ENCODE results near the gene ACTR5. TPM values are rescaled to one million over a fixed set of nuclear protein-coding genes. Genes with fewer than 3 reads are reported as not detected.

Gene ACTR5
- polyA plus RNA-seq, 4 donors, result 4.7 to 7.9 (median 6.8) TPM

DNA sequence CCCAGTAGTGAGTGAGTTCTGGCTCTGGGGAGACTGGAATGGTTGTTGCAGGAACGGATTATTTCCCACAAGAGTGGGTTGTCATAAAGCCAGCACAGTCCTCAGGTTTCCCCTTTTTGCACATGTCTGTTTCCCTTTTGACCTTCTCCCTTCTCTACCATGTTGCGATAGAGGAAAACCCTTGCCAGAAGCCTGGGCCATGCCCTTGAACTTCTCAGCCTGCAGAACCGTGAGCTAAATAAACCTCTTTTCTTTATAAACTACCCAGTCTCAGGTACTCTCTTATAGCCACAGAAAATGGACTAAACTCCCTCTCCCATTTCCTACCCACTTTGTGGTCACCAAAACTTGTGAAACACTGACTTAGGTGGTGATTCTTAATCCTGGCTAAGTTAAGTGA, 50.0 kb downstream of the ACTR5 start:
- Histone ChIP-seq H3K36me3 (ENCODE audit: control insufficient read depth in 3 of 3, insufficient read depth in 2 of 3, low read depth in 1 of 3, low read length in 3 of 3) (no peaks in the 10 kb centered on the region), H3K27ac (ENCODE audit: low read depth in 1 of 3, low read length in 2 of 3) (no peak overlapping the region), H3K4me1 (ENCODE audit: control insufficient read depth in 3 of 3, insufficient read depth in 2 of 3, low read depth in 1 of 3, low read length in 2 of 3) (no peaks in the 10 kb centered on the region), H3K9me3 (ENCODE audit: control insufficient read depth in 2 of 2, insufficient read depth in 1 of 2, low read depth in 1 of 2, low read length in 1 of 2) (peaks cover 0 to 4% of the 10 kb centered on the region in 2 donors), H3K27me3 (ENCODE audit: control insufficient read depth in 3 of 3, insufficient read depth in 3 of 3, low read length in 3 of 3) (no peaks in the 10 kb centered on the region), H3K4me3 (ENCODE audit: low read depth in 1 of 3, low read length in 3 of 3) (no peak overlapping the region)
- WGBS, 3 donors, result 76 to 84% (median 82%) methylated on average over 3 of the region's 3 CpGs
- no peak for FAIRE-seq
- no peak for DNase-seq

GRCh38 chr20:38799203-38799602, 50.9 kb downstream of the ACTR5 start:
- Histone ChIP-seq H3K36me3 (ENCODE audit: control insufficient read depth in 3 of 3, insufficient read depth in 2 of 3, low read depth in 1 of 3, low read length in 3 of 3) (no peaks in the 10 kb centered on the region), H3K4me1 (ENCODE audit: control insufficient read depth in 3 of 3, insufficient read depth in 2 of 3, low read depth in 1 of 3, low read length in 2 of 3) (no peaks in the 10 kb centered on the region), H3K9me3 (ENCODE audit: control insufficient read depth in 2 of 2, insufficient read depth in 1 of 2, low read depth in 1 of 2, low read length in 1 of 2) (peaks cover 0 to 4% of the 10 kb centered on the region in 2 donors), H3K4me3 (ENCODE audit: low read depth in 1 of 3, low read length in 3 of 3) (no peak overlapping the region), H3K27ac (ENCODE audit: low read depth in 1 of 3, low read length in 2 of 3) (peak overlapping the region in 1 of 3 donors; percentile 73), H3K27me3 (ENCODE audit: control insufficient read depth in 3 of 3, insufficient read depth in 3 of 3, low read length in 3 of 3) (no peaks in the 10 kb centered on the region)
- FAIRE-seq (no peak), DNase-seq (no peak)
- 56 to 63% (median 60%) methylated on average over 4 of the region's 4 CpGs for WGBS, 3 donors

DNA sequence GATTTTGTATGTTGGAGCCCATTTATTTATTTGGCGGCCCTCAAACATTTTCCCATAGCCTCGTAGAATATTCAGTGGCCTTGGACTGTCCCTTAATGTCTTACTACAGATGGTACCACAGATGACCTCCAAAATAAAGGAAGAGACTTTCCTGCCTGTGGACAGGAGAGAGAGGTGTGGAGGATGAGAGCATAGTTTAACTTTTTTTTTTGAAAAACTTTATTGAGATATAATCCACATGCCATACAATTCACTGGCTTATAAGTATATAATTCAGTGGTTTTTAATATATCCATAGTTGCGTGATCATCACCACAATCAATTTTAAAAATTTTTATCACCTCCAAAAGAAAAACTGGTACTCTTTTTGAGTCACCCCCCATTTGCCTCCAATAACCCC, 52.6 kb downstream of the ACTR5 start:
- DNase-seq, result no peak
- WGBS, 3 donors, result 86 to 96% (median 93%) methylated on average over 3 of the region's 3 CpGs
- H3K4me1 ChIP-seq (ENCODE audit: control insufficient read depth in 3 of 3, insufficient read depth in 2 of 3, low read depth in 1 of 3, low read length in 2 of 3), result no peaks in the 10 kb centered on the region

GRCh38 chr20:38804221-38804620, 56.0 kb downstream of the ACTR5 start:
- Histone ChIP-seq H3K4me1 (ENCODE audit: control insufficient read depth in 3 of 3, insufficient read depth in 2 of 3, low read depth in 1 of 3, low read length in 2 of 3) (no peaks in the 10 kb centered on the region), H3K4me3 (ENCODE audit: low read depth in 1 of 3, low read length in 3 of 3) (no peak overlapping the region), H3K27me3 (ENCODE audit: control insufficient read depth in 3 of 3, insufficient read depth in 3 of 3, low read length in 3 of 3) (peaks cover 5 to 37% (median 12%) of the 10 kb centered on the region in 3 donors), H3K27ac (ENCODE audit: low read depth in 1 of 3, low read length in 2 of 3) (peak overlapping the region in 2 of 3 donors; percentile 50 to 96), H3K9me3 (ENCODE audit: control insufficient read depth in 2 of 2, insufficient read depth in 1 of 2, low read depth in 1 of 2, low read length in 1 of 2) (no peaks in the 10 kb centered on the region), H3K36me3 (ENCODE audit: control insufficient read depth in 3 of 3, insufficient read depth in 2 of 3, low read depth in 1 of 3, low read length in 3 of 3) (no peaks in the 10 kb centered on the region)
- FAIRE-seq (no peak), DNase-seq (no peak)
- 75 to 94% (median 76%) methylated on average over 3 of the region's 3 CpGs for WGBS, 3 donors

More for the DNA sequence above, 52.6 kb downstream of the ACTR5 start:
- FAIRE-seq, result no peak
- H3K36me3 ChIP-seq (ENCODE audit: control insufficient read depth in 3 of 3, insufficient read depth in 2 of 3, low read depth in 1 of 3, low read length in 3 of 3), result no peaks in the 10 kb centered on the region
- peaks cover 0 to 10% (median 2%) of the 10 kb centered on the region in 3 donors for H3K27me3 ChIP-seq (ENCODE audit: control insufficient read depth in 3 of 3, insufficient read depth in 3 of 3, low read length in 3 of 3)
- H3K4me3 ChIP-seq (ENCODE audit: low read depth in 1 of 3, low read length in 3 of 3), result no peak overlapping the region
- no peak overlapping the region for H3K27ac ChIP-seq (ENCODE audit: low read depth in 1 of 3, low read length in 2 of 3)
- H3K9me3 ChIP-seq (ENCODE audit: control insufficient read depth in 2 of 2, insufficient read depth in 1 of 2, low read depth in 1 of 2, low read length in 1 of 2), result peaks cover 0 to 4% of the 10 kb centered on the region in 2 donors

GRCh38 chr20:38804682-38805501, 56.6 kb downstream of the ACTR5 start:
- DNase-seq, result peak; percentile 34 to 68
- Histone ChIP-seq H3K36me3 (ENCODE audit: control insufficient read depth in 3 of 3, insufficient read depth in 2 of 3, low read depth in 1 of 3, low read length in 3 of 3) (no peaks in the 10 kb centered on the region), H3K9me3 (ENCODE audit: control insufficient read depth in 2 of 2, insufficient read depth in 1 of 2, low read depth in 1 of 2, low read length in 1 of 2) (no peaks in the 10 kb centered on the region), H3K27ac (ENCODE audit: low read depth in 1 of 3, low read length in 2 of 3) (peak overlapping the region; percentile 53 to 96 (median 58)), H3K27me3 (ENCODE audit: control insufficient read depth in 3 of 3, insufficient read depth in 3 of 3, low read length in 3 of 3) (peaks cover 5 to 40% (median 12%) of the 10 kb centered on the region in 3 donors), H3K4me1 (ENCODE audit: control insufficient read depth in 3 of 3, insufficient read depth in 2 of 3, low read depth in 1 of 3, low read length in 2 of 3) (no peaks in the 10 kb centered on the region), H3K4me3 (ENCODE audit: low read depth in 1 of 3, low read length in 3 of 3) (peak overlapping the region in 2 of 3 donors; percentile 10 to 66)
- 41 to 63% (median 55%) methylated on average over 18 of the region's 18 CpGs for WGBS, 3 donors
- FAIRE-seq, result no peak

DNA sequence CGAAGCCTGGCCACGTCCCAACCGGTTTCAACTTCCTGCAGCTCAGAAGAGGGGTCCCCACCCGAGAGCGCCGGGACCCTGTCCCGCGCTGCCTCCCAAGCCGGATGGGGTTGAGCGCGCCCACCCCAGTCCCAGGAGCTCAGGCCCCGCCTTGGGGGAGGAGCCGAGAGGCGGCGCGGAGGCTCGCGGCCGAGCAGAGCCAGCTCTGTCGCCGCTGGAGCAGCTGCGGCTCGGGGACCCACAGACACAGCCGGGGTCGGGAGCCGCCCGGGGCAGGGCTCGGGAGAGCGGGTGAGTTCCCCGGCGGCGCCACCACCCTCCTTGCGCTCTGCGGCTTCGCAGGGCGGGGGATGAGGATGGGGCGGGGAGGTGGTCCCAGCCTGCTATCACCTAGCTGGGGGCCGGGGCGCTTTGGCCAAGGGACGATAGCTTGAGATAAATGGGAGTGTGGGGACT, 57.3 kb downstream of the ACTR5 start, which contains the start of gene PPP1R16B:
Gene PPP1R16B, plus strand, starts transcription at position 196 of the 456 bp plus-strand sequence. CDS start 30,229 bp downstream, outside the sequence.
- Histone ChIP-seq H3K4me3 (ENCODE audit: low read depth in 1 of 3, low read length in 3 of 3) (peak within 1 kb of the TSS; percentile 43 to 74 (median 66)), H3K36me3 (ENCODE audit: control insufficient read depth in 3 of 3, insufficient read depth in 2 of 3, low read depth in 1 of 3, low read length in 3 of 3) (no peaks in the 10 kb centered on the region), H3K9me3 (ENCODE audit: control insufficient read depth in 2 of 2, insufficient read depth in 1 of 2, low read depth in 1 of 2, low read length in 1 of 2) (no peaks in the 10 kb centered on the region), H3K27me3 (ENCODE audit: control insufficient read depth in 3 of 3, insufficient read depth in 3 of 3, low read length in 3 of 3) (peaks cover 5 to 44% (median 12%) of the 10 kb centered on the region in 3 donors), H3K27ac (ENCODE audit: low read depth in 1 of 3, low read length in 2 of 3) (peak within 1 kb of the TSS; percentile 53 to 96 (median 72)), H3K4me1 (ENCODE audit: control insufficient read depth in 3 of 3, insufficient read depth in 2 of 3, low read depth in 1 of 3, low read length in 2 of 3) (no peaks in the 10 kb centered on the region)
- DNase-seq, result peak in 1 of 2 donors; percentile 41
- FAIRE-seq, result no peak
- 2 to 6% (median 4%) methylated on average over 30 to 40 of the region's 40 CpGs for WGBS, 3 donors

- H3K36me3 ChIP-seq (ENCODE audit: control insufficient read depth in 3 of 3, insufficient read depth in 2 of 3, low read depth in 1 of 3, low read length in 3 of 3), result no peaks in the 10 kb centered on the region
- H3K27me3 ChIP-seq (ENCODE audit: control insufficient read depth in 3 of 3, insufficient read depth in 3 of 3, low read length in 3 of 3), result peaks cover 5 to 44% (median 12%) of the 10 kb centered on the region in 3 donors
- H3K4me3 ChIP-seq (ENCODE audit: low read depth in 1 of 3, low read length in 3 of 3), result peak overlapping the region; percentile 43 to 74 (median 66)
- H3K4me1 ChIP-seq (ENCODE audit: control insufficient read depth in 3 of 3, insufficient read depth in 2 of 3, low read depth in 1 of 3, low read length in 2 of 3), result no peaks in the 10 kb centered on the region
- peak in 1 of 2 donors; percentile 11 for DNase-seq
- no peaks in the 10 kb centered on the region for H3K9me3 ChIP-seq (ENCODE audit: control insufficient read depth in 2 of 2, insufficient read depth in 1 of 2, low read depth in 1 of 2, low read length in 1 of 2)
- 1 to 3% (median 2%) methylated on average over 51 to 81 of the region's 81 CpGs for WGBS, 3 donors
- H3K27ac ChIP-seq (ENCODE audit: low read depth in 1 of 3, low read length in 2 of 3), result peak overlapping the region in 2 of 3 donors; percentile 72 to 96
- FAIRE-seq, result no peak
Measured at GRCh38 chr20:38805958-38806854, 57.9 kb downstream of the ACTR5 start.

Data from small intestine (tissue), 7 donors.